ENCODE data around the gene C4orf46.

Gene C4orf46

DNA sequence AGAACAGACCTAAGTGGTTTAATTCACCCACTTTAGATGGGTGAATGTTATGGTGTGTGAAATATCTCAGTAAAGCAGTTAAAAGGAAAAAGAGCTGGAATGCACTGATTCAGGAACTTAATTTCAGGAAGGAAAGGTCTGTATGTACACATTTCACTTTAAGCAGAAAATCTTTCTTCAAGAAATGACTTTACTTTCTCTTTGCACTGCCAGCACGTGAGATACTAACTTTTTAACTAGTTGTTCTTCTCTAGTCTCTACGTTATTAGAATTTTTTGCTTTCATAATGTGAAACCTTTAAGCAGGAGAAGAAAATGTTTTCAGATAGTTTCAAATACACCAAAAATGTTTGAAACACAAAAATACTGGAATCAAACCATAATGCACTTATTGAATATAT, 18.8 kb downstream of the C4orf46 start:
- no peak for DNase-seq (ENCODE audit: low spot score)

DNA sequence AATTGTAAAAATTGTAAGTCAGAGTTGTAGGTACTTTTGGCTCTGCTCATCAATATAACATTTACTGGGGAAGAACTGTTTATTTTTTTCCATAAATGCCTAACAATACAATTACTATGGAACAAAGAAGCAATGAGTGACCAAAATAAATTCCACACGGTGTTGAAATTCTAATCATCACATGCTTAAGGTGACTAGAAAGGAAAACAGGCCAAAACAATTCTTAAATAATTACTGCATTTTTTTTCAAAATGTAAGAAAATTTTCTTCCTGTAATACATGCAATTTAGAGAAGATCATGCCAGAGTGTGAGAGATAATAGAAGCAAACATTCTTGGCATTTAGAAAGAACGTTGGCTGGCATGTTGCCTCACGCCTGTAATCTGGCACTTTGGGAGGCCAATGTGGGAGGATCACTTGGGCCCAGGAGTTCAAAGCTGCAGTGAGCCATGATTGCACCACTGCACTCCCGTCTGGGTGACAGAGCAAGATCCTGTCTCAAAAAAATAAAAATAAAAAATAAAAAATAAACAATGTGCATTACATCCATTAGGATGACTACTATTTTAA, 22.5 kb downstream of the C4orf46 start:
- no peak for DNase-seq (ENCODE audit: low spot score)

DNA sequence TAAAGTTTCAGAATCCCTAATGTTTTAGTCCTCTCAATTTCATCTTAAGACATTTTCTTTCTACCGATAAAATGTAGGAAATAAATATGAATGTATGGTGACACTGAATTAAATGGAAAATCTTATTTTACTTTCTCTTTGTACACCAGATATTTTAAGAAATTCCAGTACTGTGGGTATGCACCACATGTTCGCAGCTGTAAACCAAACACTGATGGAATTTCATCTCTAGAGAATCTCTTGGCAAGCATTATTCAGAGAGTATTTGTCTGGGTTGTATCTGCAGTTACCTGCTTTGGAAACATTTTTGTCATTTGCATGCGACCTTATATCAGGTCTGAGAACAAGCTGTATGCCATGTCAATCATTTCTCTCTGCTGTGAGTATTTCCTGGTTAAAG, 26.9 kb downstream of the C4orf46 start:
- no peak for DNase-seq (ENCODE audit: low spot score)

DNA sequence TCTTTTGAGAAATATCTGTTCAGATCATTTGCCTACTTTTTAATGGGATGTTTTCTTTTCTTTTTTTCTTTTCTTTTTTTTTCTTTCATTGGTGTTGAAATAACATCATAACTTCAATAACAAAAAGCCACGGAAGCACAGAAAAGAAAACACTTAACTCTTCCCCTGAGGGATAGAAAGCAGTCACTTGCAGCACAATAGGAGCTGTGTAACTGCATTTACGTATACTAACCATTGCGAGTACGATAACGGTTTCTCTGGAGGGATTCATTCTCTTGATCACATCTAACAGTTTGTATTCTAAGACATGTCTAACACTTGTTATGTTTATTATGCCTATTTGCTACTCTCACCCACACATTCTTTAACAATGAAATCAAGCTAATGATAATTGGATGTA, 27.3 kb downstream of the C4orf46 start:
- no peak for DNase-seq (ENCODE audit: low spot score)

DNA sequence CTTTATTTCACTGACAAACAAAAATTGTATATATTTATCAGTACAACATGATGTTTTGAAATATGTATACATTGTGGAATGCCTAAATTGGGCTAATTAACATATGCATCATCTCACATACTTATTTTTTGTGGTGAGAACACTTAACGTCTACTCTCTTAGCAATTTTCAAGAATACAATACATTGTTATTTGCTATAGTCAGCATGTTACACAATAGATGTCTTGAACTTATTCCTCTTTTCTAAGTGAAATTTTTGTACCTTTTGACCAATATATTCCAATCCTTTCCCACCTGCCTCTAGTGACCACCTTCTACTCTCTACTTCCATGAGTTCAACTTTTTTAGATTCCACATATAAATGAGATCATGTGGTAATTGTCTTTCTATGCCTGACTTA, 35.1 kb downstream of the C4orf46 start:
- no peak for DNase-seq (ENCODE audit: low spot score)

DNA sequence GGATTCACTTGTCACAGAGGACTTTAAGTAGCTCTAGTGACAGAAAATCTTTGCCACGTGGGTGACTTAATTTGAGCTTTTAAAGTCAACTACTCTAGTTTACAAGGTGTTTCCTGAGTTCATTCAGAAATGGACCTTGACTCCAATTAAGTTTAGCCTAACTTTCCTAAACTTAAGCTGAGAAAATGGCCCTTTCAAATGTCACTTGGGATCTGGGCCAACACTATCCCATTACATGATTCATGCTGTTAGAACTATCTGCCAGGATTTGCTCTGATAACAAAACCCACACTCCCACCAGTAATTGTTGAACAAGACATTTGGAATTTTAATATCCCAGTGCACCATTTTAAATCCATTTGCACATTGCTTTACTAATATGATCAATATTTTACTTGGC, 40.8 kb downstream of the C4orf46 start:
- no peak for DNase-seq (ENCODE audit: low spot score)

DNA sequence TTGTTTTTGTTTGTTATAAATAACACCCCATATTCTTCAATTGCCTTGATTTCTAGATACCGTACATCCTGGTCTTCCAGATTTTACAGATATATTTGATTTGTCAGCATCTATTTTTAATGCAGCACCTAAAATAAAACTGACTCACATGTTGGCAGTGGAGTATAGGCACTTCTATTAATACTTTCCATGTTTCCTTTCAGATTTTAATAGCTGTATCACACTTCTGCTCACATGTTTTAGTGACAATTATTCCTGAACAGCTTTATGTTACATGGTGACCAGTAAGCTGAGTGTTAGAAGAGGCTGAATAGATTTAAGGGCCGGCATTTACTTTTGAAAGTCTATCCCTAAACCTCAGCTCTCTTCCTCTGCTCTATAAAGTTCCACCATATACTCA, 46.1 kb downstream of the C4orf46 start:
- DNase-seq (ENCODE audit: low spot score) = no peak

DNA sequence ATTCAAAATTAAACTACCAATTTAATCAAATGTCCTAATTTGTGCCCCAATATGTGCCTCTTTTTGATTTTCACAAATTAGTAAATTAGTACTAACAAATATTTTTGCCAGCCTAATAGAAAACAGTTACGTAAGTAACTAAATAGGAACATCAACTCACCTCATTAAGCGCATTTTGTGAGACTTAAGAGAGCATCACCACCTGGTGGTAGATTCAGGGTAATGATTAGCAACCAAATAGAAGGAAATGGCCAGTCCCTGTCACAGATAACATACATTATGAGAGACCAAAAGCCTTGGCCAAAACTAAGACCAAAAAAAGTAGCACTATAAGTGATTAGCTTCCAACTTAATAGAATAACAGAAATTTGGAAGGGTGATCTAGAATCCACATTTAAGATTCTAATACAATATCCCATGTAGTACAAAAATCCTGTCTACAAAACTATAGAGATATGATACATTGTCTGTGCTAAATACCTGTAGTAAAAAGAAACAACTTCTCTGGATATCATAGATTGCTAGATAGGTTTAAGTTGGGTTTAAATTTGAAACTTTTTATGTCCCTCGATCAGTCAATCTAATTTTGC, 46.7 kb downstream of the C4orf46 start:
- DNase-seq (ENCODE audit: low spot score) = peak; percentile 35

DNA sequence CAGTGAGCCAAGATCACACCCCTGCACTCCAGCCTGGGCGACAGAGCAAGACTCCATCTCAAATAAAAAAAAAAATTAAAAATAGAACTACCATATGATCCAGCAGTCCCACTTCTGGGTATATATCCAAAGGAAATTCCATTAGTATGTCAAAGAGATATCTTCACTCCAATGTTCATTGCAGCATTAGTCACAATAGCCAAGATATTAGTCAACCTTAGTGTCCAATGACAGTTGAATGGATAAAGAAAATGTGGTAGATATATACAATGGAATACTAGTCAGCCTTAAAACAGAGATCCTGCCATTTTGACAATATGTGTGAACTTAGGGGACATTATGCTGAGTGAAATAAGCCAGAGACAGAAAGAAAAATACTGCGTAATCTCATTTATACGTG, 49.4 kb downstream of the C4orf46 start:
- no peak for DNase-seq (ENCODE audit: low spot score)

DNA sequence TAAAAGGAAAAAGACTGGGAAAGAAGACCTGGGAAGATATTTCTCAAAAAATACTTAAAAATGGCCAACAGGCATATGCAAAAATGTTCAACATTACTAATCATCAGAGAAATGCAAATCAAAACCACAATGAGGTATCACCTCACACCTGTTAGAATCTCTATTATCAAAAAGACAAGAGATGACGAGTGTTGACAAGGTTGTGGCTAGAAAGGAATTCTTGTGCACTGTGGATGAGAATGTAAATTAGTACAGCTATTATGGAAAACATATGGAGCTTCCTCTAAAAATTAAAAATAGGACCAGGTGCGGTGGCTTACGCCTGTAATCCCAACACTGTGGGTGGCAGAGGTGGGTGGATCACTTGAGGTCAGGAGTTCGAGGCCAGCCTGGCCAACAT, 50.0 kb downstream of the C4orf46 start:
- no peak for DNase-seq (ENCODE audit: low spot score)

DNA sequence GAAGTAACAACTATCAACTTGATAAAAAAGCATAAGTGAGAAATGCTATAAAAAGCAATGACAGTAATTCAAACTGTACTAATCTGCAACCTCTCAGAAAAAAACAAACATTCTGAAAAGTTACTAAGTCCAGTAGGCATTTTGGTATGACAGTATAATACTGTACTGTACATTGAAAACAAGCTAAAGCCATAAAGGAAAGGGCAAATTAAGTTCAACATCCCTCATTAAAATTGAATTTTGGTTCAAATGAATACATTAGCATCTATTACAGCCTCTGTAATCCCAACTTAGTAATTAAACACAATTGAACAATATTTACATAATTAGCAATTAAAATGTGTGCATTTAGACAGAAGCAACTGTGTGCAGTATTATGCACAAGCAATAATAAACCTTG, 53.7 kb downstream of the C4orf46 start:
- DNase-seq (ENCODE audit: low spot score) = no peak

All from D341Med (cell line).